Astrocyte of the hippocampus (primary cell): ENCODE measurements around the gene SYNGAP1.

ENCODE experiments used
- DNase-seq: peaks from one replicate; pipeline ENCODE4 v3.0.0; 2011; ENCODE audit warnings: low read depth, low spot score

SYNGAP1 gene

DNA sequence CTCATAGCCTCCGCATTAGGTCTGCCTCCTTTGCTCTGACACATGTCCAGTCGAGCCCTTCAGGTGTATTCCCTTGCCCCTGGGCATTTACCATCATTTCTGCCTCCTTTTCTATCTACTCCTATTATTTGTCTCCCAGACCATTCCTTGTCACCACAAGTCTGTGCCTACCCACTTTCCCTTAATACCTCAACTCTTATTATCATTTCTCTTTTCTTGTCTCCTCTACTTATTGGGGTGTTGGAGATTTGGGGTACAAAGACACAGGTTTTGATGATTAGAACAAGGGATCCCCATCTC, 1.4 kb downstream of the SYNGAP1 start:
- no peak for DNase-seq

DNA sequence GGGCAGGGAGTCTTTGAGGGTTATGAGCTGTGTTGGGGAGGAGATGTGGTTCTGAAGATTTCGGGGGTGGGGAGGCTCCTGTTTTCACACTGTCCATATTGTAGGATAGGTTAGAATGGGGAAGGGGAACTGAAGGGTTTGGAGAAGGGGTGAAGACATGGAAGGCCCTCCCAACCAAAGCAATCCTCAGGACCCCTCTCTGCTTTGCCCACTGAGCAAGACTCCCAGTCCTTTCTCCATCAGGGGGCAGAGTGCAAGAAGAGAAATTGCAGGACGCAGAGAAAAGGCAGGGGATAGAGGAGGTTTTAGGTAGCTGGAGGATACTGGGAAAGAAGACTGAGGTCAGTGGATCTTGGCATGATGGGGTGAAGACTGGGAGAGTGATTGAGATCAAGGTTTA, 3.9 kb downstream of the SYNGAP1 start:
- no peak for DNase-seq

DNA sequence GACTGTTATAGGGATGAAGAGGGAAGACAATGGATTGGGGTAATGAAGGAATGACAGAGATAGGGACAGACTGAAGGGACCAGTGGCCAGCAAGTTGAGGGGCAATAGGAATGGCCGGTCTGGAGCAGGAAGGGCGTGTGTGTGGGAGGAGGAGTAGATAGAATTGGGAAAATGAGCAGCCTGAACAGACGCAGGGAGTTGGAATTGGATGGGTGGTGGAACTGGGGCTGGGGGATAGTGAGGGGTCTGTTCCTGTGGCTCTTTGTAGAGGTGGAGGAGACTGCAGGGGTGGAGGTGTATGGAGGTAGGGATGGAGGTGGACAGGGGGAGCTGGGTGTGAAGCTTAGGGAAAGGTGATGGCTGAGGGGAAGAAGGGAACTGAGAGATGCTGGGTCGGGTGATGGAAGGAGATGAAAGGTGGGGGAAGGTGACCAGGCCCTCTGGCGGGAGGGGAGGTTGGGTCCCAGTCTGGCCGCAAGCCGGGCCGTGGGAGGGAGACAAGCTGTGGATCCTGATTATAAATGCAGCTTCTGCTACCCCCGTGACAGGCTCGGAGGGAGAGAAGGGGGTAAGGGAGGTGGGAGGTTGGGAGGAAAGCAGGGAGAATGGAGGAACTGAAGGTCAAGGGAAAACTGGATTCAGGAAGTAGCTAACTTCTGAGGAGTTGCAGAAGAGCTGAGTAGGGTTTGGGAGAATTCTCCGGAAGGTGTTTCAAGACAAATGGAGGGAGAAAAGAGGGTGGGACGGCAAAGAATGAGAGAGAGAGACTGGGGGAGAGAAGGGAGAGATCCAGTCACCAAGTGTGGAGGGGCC, 5.2 kb downstream of the SYNGAP1 start:
- no peak for DNase-seq

DNA sequence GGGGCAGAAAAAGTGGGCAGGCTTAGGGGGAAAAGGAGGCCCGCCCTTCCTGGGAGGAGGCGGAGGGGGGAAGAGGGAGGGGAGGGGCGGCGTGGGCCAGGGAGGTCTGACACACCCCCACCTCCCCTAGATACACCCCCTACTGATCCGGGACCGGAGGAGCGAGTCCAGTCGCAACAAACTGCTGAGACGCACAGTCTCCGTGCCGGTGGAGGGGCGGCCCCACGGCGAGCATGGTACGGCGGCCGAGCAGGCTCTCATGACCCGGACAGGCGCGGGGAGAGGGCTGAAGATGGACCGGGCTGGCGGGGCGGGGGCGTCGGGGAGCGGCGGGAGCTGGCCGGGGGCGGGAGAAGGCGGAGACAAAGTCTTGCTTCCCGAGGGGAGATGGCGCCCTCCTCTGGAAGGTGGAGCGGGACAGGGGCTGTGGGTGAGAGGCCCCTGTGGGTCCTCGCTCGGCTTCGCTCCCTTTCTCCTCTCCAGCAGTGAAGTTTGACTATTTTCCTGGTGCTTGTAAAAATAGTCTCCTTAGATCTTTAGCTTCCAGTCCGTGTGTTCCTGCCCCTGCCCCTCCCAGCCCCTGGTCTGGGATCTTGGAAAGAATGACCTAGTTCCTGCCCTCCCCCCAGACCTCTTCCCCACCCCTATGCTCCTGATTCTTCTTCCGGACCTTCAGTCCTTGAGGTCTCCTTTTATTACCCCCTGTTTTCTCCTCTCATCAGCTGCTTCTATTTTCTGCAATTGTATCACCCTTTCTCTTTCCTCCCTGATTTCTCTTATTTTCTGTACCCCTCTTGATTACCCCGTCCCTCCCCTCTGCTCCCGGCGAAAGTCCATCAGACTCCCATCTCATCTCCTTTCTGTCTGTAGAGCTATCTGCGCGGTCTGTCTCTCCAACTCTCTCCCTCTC, 6.1 kb downstream of the SYNGAP1 start:
- peak; percentile 92 for DNase-seq

DNA sequence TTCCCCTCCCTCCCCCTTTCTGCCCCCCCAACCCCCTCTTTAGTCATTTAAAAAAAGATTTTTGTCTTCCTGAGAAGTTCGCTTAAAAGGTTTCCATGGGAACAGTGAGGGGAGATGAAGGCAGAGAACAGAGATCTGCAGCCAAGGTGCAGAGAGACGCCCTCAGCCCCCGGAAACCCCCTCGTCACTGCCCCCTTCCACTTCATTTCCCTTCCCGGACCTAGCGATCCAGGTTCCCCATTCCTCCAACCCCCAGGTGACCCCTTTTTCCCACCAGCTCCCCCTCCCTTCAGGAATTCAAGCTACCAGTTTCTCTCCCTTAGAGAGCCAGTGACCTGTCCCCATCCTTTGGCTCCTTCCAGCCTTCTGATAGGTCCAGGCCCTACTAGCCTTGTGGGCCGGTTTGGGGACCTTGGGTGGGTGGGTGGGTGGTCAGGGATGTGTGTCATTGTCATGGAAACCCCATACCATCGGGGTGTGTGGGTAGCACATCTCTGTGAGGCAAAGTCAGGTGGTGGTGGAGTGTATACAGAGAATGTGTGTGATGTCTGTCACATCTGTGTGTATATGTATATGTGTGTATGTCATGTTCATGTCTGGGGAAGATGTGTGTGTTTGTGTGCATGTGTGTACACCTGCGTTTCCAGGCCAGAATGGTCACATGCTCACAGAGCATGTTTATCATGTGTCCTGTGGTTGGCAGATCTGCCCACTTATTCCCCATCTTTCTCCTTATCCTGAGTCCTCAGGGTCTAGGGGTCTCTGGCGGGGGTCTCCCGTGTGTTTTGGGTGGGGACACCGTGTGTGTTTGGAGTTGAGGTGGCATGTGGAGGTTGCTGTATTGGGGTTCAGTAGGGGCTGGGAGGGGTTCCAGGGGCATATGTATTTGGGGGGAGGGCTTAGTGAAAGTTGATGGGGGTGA, 7.0 kb downstream of the SYNGAP1 start:
- peak; percentile 15 for DNase-seq

DNA sequence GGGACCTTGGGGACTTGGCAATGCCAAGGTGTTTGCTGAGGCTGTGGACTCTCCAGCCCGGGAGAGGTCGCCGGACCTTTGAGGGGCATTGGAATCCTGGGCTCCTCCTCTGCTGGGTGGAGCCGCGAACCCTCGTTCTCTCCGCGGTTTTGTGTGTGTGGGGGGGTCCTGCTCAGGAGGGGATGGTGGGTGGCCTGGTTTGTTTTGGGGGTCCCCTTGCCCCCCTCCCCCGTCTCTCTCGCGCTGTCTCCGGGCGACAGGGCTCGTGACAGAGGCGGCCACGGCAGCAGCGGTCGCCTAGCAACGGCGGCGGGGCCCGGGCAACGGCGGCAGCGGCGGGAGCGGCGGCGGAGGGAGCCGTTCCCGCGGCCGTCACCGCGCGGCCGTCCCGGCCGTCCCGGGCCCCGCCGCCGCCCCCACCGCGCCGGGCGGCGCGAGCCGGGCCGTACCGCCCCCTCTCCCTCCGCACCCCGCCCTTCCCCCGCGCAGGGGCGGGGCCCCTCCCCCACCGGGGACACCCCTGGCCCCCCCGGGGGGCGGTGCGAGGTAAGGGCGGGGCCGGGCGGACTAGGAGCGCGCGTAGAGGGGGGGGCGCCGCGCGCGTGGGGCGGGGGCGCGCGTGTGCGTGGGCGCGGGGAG, 7.8 kb downstream of the SYNGAP1 start:
- DNase-seq = peak; percentile 58

DNA sequence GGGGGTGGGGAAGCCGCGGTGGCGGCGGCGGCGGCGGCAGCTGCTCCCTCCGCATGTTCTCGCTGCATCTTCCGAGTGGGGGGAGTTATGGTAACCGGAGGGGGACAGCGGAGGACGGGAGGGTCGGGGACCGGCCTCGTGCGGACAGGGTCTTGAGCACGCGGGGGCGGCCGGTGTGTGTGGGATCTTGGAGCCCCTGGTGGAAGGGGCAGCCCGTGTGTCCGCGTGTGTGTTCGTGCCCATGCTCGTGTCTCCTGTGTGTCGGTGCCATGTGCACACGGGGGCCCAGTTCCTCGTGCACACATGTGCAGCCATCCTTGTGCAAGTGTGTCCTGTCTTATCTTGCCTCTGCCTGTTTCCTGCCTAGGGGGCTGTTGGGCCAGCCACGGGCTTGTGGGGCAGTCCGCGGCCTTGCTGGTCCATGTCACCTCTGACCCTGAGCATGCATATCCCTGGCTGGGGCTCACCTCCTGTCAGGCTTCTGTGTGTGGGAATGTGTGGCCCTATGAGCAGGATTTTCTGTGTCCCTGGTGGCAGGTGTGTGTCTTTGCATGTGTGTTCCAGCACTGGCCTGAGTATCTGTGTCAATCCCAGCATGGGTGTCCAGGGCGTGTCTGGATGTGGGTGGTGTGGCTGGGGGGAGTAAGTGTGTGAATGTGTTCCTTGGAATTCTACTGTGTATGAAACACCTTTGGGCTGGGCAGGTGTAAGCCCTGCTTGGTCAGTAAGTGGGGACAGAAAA, 8.5 kb downstream of the SYNGAP1 start:
- peak; percentile 17 for DNase-seq

DNA sequence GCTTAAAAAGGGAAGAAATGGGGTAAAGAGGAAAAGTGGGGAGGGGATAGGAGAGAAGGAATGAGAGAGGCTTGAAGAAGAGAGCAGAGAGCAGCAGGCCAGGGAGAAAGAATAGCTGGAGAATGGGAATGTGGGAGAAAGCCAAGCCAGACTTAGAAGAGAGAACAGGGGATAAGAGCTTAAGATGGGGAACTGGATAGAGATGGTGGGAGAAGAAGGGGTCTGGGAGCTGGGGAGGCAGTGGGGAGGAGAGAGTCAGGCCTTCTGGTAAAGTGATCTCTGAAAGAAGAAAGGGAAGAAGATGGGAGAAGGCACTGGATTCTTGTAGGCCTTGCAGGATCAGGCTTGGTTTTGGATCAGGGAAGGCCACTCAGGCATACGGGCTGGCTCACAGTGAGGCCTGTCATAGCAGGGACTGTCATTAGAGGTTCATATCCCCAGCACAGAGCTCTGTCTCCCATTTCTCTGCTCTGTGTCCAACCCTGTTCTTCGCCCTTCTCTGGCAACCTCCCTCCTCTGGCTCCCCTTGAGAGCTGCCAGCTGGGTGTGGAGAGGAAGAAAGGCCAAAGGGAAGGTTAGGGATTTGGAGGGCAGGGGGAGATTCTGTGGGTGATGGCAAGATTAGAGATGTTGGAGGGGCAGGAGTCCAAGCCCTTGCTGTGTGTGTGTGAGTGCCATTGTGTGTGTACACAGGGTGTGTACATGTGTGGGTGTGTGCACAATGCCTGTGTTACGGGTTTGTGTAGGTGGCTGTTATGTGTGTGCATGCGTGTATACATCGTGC, 9.3 kb downstream of the SYNGAP1 start:
- DNase-seq = no peak

DNA sequence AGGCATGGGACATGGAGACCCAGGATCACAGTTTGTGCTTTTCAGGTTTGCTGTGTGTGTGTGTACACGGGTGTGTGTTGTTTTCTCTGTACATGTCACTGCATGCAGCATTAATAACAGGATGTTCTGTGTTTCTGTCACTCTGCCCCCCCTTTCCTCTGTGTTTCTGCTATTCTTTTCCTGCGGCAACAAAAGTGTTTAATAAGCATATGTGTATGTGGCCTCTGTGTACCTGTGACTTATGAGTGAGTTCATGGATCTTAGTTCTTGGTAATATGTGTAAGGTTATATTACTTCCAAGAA, 9.8 kb downstream of the SYNGAP1 start:
- no peak for DNase-seq

DNA sequence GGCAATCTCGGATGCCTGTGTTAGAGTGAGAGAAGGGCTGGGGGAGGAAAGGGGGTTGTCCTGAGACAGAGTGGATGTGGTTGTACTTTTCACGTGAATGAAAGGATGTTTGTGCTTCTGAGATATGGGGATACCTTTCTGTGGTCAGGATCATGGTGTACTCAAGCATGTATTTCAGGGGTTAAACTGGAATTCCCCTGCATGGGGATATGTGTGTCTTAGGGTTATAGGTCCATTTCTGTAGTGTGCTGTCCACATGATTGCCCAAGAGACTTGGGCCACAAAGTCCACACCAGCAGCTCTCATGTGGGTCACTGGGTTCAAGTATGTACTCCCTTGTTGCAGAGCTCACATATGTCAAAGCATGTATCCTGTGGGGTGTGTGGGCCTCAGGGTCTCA, 10.5 kb downstream of the SYNGAP1 start:
- DNase-seq = no peak

DNA sequence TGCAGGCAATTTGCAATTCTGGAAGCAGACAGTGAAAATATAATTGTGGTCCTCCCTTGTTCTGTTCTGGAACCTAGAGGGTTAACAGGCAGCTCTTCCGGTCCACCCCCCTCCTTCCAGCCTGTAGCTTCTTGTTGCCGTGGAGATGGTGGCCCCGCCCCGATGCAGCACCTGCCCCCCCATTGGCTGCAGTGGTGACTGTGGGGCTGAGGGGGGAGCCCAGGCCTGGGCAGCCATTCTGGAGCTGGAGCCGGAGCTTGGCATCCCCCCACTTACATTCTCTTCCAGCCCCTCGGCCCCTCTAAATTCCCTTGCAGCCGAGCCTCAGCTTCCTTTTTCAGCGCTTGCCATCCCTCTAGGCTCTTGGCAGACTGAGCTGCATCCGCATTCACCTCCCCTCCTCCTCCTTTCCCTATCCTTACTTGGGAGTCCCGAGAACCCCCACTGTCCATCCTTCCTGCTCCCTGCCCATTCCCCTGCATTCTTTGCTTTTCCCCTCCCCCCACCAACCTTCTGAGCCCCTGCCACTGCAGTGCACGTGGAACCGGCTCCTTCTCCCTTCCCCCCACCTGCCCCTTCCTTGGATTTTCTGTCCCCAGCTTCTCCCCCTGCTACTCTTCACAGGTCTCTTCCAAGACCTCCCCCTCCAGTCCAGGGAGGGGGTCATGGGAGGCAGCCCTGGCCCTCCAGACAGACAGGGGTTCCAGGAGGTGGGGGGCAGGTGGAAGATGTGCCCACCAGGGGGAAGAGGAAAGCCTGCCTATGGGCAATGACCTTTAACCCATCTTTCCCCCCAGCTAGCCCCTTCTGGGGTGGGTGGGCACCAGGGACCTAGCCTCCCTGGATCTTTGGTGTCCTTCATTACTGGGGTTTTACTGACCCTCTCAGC, 11.4 kb downstream of the SYNGAP1 start:
- DNase-seq = peak; percentile 76

DNA sequence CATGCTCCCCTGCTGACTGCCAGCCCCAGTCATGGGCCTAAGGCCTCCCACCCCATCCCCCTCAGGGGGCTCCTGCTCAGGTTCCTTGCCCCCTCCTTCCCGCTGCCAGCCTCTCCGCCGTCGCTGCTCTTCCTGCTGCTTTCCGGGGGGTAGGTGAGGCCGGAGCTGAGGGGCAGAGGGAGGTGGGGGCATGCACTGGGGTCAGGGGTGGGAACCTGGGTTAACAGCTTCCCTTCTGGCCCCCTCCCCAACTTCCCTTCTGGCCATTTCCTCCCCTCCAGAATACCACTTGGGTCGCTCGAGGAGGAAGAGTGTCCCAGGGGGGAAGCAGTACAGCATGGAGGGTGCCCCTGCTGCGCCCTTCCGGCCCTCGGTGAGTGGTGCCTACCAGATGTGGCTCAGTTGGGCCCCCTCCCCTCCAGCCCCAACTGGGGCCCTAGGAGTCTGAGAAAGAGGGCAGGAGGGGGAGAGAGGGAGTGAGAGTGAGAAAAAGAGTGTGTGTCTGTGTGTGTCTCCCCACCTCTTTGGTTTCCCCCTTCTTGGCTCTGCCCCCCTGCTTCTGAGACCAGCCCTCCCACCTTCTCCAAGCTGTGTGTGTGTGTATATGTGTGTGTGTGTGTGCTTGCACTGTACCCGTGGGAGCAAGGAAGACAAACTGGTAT, 12.1 kb downstream of the SYNGAP1 start:
- DNase-seq = no peak

DNA sequence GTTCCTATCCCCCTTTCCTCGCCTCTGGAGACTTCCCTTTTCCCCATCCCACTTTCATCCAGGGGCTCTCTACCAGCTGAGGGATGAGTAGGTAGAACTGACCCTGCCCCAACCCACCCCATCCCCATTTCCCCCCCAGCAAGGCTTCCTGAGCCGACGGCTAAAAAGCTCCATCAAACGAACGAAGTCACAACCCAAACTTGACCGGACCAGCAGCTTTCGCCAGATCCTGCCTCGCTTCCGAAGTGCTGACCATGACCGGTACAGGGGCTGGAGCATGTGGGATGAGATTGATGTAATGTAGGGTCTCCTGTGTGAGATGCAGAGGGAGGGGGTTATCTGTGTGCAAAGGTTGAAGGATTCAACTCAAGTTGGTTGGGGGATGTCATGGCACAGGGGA, 12.7 kb downstream of the SYNGAP1 start:
- no peak for DNase-seq

DNA sequence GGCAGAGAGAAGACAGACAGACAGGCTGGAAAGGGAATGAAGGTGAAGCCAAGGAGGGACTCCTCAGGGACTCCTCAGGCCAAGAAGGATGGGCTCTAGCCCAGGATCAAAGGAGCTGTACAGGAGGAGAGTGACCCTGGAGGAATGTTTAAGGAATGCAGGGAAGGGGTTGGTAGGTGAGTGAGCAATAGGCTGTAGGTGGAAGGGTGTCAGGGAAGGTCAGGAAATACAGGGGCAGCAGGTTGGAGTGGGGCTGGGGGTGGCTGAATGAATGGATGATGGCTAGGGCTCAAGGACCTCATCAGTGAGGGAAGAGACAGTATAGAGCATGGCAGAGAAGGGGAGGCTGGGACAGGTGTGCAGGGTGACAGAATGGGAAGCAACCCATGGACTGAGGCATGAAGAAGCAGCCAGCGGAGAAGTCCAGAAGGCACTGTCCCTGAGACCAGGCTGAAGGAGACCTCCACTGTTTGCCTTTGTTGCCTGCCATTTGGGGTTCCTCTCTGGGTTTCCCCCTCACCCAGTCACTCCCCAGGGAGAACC, 13.2 kb downstream of the SYNGAP1 start:
- DNase-seq = no peak

DNA sequence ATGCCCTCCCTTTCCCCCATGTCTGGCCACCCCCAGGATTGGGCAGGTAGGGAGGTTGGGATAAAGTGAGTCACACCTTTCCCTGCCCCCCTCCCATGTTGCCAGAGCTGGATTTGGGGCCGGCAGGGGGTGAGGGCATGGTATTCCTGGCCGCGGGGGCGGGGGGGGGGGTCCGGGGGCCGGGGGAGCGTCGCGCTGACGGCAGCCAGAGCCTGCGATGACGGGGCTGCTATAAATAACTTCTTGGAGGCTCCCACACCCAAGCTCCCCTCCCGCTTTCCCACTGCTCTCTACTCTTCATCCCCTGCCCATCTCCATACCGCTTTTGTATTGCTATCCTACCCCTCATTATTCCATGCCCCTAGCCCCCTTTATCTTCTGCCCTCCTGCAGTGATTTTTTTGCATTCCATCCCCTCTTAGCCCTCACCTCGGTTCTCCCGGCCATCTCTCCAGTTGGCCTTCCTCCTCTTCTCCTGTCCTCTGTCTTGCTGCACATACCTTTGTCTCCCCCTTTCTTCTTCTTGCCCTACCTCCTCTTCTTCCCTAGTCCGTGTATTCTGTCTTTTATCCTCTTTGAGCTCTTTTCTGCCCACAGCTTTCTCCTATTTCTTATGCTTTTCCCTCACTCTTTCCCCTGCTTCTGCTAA, 13.8 kb downstream of the SYNGAP1 start:
- DNase-seq = peak; percentile 64

DNA sequence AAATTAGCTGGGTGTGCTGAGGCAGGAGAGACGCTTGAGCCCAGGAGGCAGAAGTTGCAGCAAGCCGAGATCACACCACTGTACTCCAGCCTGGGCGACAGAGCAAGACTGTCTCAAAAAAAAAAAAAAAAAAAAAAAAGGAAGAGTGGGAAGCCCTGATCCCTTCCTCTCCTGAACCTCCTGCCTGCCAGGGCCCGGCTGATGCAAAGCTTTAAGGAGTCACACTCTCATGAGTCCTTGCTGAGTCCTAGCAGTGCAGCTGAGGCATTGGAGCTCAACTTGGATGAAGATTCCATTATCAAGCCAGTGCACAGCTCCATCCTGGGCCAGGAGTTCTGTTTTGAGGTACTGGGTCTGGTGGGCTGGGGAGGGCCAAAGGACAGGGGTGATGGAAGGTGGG, 15.1 kb downstream of the SYNGAP1 start:
- no peak for DNase-seq

DNA sequence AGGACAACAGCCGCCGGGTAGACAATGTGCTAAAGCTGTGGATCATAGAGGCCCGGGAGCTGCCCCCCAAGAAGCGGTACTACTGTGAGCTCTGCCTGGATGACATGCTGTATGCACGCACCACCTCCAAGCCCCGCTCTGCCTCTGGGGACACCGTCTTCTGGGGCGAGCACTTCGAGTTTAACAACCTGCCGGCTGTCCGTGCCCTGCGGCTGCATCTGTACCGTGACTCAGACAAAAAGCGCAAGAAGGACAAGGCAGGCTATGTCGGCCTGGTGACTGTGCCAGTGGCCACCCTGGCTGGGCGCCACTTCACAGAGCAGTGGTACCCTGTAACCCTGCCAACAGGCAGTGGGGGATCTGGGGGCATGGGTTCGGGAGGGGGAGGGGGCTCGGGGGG, 17.8 kb downstream of the SYNGAP1 start:
- DNase-seq = no peak
